ENCODE data around the gene TLCD1. TPM values are rescaled to one million over a fixed set of nuclear protein-coding genes. Genes with fewer than 3 reads are reported as not detected.
"Not testable (repeated sequence)": the region's sequence is repeated elsewhere in the genome, so short reads cannot be mapped to it uniquely, and the experiment has no call there.

Gene TLCD1
- total RNA-seq, 4 donors from 2014 or later = 3.3 to 9.1 (median 5.8) TPM

- TF ChIP-seq, protein P1, sequence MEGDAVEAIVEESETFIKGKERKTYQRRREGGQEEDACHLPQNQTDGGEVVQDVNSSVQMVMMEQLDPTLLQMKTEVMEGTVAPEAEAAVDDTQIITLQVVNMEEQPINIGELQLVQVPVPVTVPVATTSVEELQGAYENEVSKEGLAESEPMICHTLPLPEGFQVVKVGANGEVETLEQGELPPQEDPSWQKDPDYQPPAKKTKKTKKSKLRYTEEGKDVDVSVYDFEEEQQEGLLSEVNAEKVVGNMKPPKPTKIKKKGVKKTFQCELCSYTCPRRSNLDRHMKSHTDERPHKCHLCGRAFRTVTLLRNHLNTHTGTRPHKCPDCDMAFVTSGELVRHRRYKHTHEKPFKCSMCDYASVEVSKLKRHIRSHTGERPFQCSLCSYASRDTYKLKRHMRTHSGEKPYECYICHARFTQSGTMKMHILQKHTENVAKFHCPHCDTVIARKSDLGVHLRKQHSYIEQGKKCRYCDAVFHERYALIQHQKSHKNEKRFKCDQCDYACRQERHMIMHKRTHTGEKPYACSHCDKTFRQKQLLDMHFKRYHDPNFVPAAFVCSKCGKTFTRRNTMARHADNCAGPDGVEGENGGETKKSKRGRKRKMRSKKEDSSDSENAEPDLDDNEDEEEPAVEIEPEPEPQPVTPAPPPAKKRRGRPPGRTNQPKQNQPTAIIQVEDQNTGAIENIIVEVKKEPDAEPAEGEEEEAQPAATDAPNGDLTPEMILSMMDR (IDR thresholded peaks at IDR 0.05) = peak; percentile 99 to 100 (median 100)
- peak; percentile 46 to 54 for TF ChIP-seq POLR2A (IDR thresholded peaks at IDR 0.05)
- Histone ChIP-seq H3K27me3 (no peaks in the 10 kb centered on the region), H3K4me3 (peak overlapping the region; percentile 71 to 87 (median 76)), H3K27ac (peak overlapping the region; percentile 95 to 100 (median 98)), H3K9me3 (no peaks in the 10 kb centered on the region), H3K4me1 (peaks cover 0 to 31% (median 11%) of the 10 kb centered on the region in 4 donors), H3K36me3 (peaks cover 0 to 28% (median 0%) of the 10 kb centered on the region in 3 donors)
- peak; percentile 94 to 97 (median 96) for DNase-seq
These were observed 826 bp upstream of the TLCD1 start for GRCh38 chr17:28726627-28727491.

- no peaks in the 10 kb centered on the region for H3K27me3 ChIP-seq
- peak in 1 of 3 donors; percentile 80 for DNase-seq
- peak in 1 of 2 donors; percentile 36 for TF ChIP-seq POLR2A (IDR thresholded peaks at IDR 0.05)
- TF ChIP-seq, protein P1 (IDR thresholded peaks at IDR 0.05) = peak in 1 of 6 experiments; percentile 4
- H3K36me3 ChIP-seq = peaks cover 0 to 34% (median 0%) of the 10 kb centered on the region in 3 donors
- peak overlapping the region; percentile 95 to 100 (median 98) for H3K27ac ChIP-seq
- H3K4me3 ChIP-seq = peak overlapping the region; percentile 71 to 87 (median 76)
- H3K9me3 ChIP-seq = no peaks in the 10 kb centered on the region
- H3K4me1 ChIP-seq = peaks cover 9 to 42% (median 20%) of the 10 kb centered on the region in 4 donors
These were observed 290 bp downstream of the TLCD1 start for GRCh38 chr17:28725660-28726225.

DNA sequence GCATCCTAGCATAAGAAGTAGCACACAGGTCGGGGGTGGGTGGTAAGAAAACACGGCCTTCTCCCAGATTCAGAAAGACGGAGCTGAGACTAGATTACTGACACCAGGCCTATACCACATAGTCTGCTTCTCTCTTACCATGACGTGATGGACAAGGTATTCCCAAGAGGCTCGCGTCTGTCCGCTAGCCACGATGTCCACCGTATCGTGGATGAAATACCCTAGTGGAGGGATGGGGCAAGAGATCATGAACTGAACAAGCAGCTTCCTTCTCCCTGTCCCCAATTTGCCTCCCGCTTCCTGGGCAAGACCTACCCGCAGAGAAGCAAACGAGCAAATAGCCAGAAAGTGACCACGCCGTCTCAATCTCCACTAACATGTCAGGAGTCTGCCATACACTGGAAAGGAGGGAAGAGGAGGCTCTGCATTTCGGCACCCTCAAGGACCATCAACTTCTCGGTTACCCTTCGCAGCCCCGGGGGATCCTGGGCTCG, 820 bp downstream of the TLCD1 start:
- Histone ChIP-seq H3K9me3 (no peaks in the 10 kb centered on the region), H3K36me3 (peaks cover 0 to 34% (median 0%) of the 10 kb centered on the region in 3 donors), H3K27me3 (no peaks in the 10 kb centered on the region), H3K4me1 (peaks cover 9 to 47% (median 22%) of the 10 kb centered on the region in 4 donors), H3K27ac (peak overlapping the region; percentile 95 to 100 (median 98)), H3K4me3 (peak overlapping the region; percentile 71 to 87 (median 76))
- no peak for DNase-seq
- TF ChIP-seq POLR2A (IDR thresholded peaks at IDR 0.05) = no peak
- TF ChIP-seq, protein P1 (IDR thresholded peaks at IDR 0.05) = peak in 1 of 6 experiments; percentile 2

GRCh38 chr17:28724500-28725165, 1.4 kb downstream of the TLCD1 start:
- Histone ChIP-seq H3K4me3 (no peak overlapping the region), H3K36me3 (peaks cover 0 to 34% (median 0%) of the 10 kb centered on the region in 3 donors), H3K27me3 (no peaks in the 10 kb centered on the region), H3K9me3 (no peaks in the 10 kb centered on the region), H3K4me1 (peaks cover 9 to 46% (median 22%) of the 10 kb centered on the region in 4 donors), H3K27ac (peak overlapping the region in 3 of 4 donors; percentile 95 to 100 (median 99))
- no peak for DNase-seq
- TF ChIP-seq, protein P1 (IDR thresholded peaks at IDR 0.05) = no peak
- TF ChIP-seq POLR2A (IDR thresholded peaks at IDR 0.05) = no peak

- not testable (repeated sequence) for H3K27me3 ChIP-seq, H3K27ac ChIP-seq, H3K4me3 ChIP-seq, H3K9me3 ChIP-seq, DNase-seq
- Histone ChIP-seq H3K36me3 (peaks cover 0 to 34% (median 0%) of the 10 kb centered on the region in 3 donors), H3K4me1 (peaks cover 9 to 43% (median 20%) of the 10 kb centered on the region in 4 donors)
These were observed 2.1 kb downstream of the TLCD1 start for GRCh38 chr17:28723836-28724499.
